HepG2 (cell line): ENCODE measurements around the gene CBX6. TPM values are rescaled to one million over a fixed set of nuclear protein-coding genes. Genes with fewer than 3 reads are reported as not detected.

Experiments
- CHD2 ChIP-seq: IDR thresholded peaks from 2 replicates; pipeline ENCODE4 v1.6.1; 2011; ENCODE audit warnings: low read depth, low read length, improper control_type of control experiment
- DNMT3B ChIP-seq: conservative IDR thresholded peaks from 2 replicates; pipeline ENCODE4 v1.6.1; 2016; ENCODE audit warnings: missing biosample characterization, control low read depth
- GABPA ChIP-seq, 2 experiments: IDR thresholded peaks; 2 replicates each; pipeline ENCODE4 v1.6.1; 2011 to 2016; ENCODE audit warnings: low read depth in 2 of 2, low read length in 1 of 2, missing biosample characterization in 1 of 2, missing genetic modification characterization in 1 of 2
- RBM39 ChIP-seq: fragments of 200-400 bp; formaldehyde crosslinking; IDR thresholded peaks from one replicate; pipeline ENCODE4 v1.6.1; 2018; ENCODE audit warnings: antibody characterized with exemption, mild to moderate bottlenecking, low read depth, low read length; ENCODE audit not compliant: poor library complexity, severe bottlenecking
- SRF ChIP-seq: IDR thresholded peaks from 2 replicates; pipeline ENCODE4 v1.6.1; 2011; ENCODE audit warnings: mild to moderate bottlenecking, low read depth, low read length, moderate library complexity
- TBL1XR1 ChIP-seq: fragments of 150-350 bp; IDR thresholded peaks from 2 replicates; pipeline ENCODE4 v1.6.1; 2014; ENCODE audit warnings: borderline replicate concordance, low read length; ENCODE audit not compliant: partially characterized antibody
- ZFP62 ChIP-seq: sonication (generic); formaldehyde crosslinking; IDR thresholded peaks from 2 replicates; pipeline ENCODE4 v1.4.0; 2020; ENCODE audit warnings: missing genetic modification reagents
- ZMAT3 ChIP-seq: sonication (generic); formaldehyde crosslinking; conservative IDR thresholded peaks from 2 replicates; pipeline ENCODE4 v1.7.0; 2021; ENCODE audit warnings: missing genetic modification reagents
- ZNF431 ChIP-seq: sonication (generic); formaldehyde crosslinking; IDR thresholded peaks from 2 replicates; pipeline ENCODE4 v1.9.0; 2022; ENCODE audit warnings: missing genetic modification reagents, low read depth, mild to moderate bottlenecking, borderline replicate concordance
- ZNF496 ChIP-seq: sonication (generic); formaldehyde crosslinking; IDR thresholded peaks from 2 replicates; pipeline ENCODE4 v1.8.1; 2023; ENCODE audit warnings: mild to moderate bottlenecking, moderate library complexity, missing genetic modification reagents; ENCODE audit not compliant: insufficient replicate concordance
- polyA plus RNA-seq, 8 experiments: library from polyadenylated mRNA; depleted of rRNA in 3 of 8; stranded (reverse) in 7 of 8; unstranded in 1 of 8; fragments of >200 nt; fragmentation: Illumina TruSeq in 4 of 8; extraction: Trizol in 4 of 8; gene quantifications; 2 replicates each; pipeline versions ENCODE4 v1.2.1 to v1.2.3, GENCODE V29; 2011 to 2016; ENCODE audit warnings: low read depth in 4 of 8, missing spikeins in 1 of 8, mixed read lengths in 1 of 8; ENCODE audit not compliant: insufficient read depth in 1 of 8
- total RNA-seq, 5 experiments: library from RNA; depleted of rRNA; stranded (reverse); fragments of >200 nt; fragmentation: Illumina TruSeq; extraction: Trizol; gene quantifications; 2 replicates each; pipeline ENCODE4 v1.2.3, GENCODE V29; 2016; ENCODE audit warnings: low read depth in 1 of 5
- TF ChIP-seq, protein P1 (sequence below): sonication (generic); formaldehyde crosslinking; IDR thresholded peaks from 2 replicates; pipeline ENCODE4 v1.8.1; 2023; ENCODE audit warnings: mild to moderate bottlenecking, moderate library complexity, missing genetic modification reagents
- TF ChIP-seq, protein P2 (sequence below): sonication (generic); formaldehyde crosslinking; IDR thresholded peaks from 2 replicates; pipeline ENCODE4 v1.8.0; 2022; ENCODE audit warnings: missing genetic modification reagents, low read depth, mild to moderate bottlenecking, borderline replicate concordance
- TF ChIP-seq, protein P3 (sequence below): fragments of 450-650 bp; IDR thresholded peaks from 2 replicates; pipeline ENCODE4 v1.6.1; 2017
- TF ChIP-seq, protein P4 (sequence below): sonication (generic); formaldehyde crosslinking; IDR thresholded peaks from 2 replicates; pipeline ENCODE4 v1.9.0; 2021; ENCODE audit warnings: missing genetic modification reagents, borderline replicate concordance
- TF ChIP-seq, protein P5 (sequence below): sonication (generic); formaldehyde crosslinking; IDR thresholded peaks from 2 replicates; pipeline ENCODE4 v1.4.0; 2020; ENCODE audit warnings: missing genetic modification reagents
- TF ChIP-seq, protein P6 (sequence below): sonication (generic); formaldehyde crosslinking; conservative IDR thresholded peaks from 2 replicates; pipeline ENCODE4 v1.5.0; 2020; ENCODE audit warnings: missing genetic modification reagents

Gene CBX6
- total and polyA plus RNA-seq, 2 of the 13 experiments (the other 11 are each of a cell fraction or from before 2014, with no cell fraction given): 1.7 to 6.5 TPM

DNA sequence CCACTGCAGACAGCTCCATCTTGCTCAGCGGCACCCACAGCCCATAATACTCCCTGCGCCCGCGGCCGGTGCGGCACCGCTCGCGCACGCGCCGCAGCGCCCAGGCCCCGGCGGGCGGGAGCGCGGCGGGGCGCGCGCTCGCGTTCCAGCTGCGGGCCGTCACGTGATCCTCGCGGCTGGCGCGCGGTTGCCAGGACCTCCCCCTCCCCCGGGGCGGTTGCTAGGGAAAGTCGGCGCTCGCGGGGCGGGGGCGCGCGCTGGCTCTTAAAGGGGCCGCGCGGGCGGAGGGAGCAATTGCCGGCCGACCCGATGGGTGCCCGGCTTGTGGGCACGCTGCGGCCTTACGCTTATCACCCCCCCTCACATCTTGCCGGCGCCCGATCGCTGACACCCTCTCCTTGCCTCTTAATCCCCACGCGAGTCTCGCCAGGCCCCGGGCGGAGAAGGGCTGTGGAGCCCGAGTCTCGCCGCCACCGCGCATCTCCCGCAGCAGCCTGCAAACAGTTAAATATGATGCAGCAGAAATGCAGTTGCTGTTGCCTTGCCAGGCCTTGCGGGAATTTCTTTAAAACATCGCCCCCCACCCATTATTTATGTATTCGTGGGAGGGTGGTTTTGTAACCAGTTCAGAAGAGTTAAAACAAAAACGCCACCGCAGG is at the start of gene CBX6 (continued):
- no peak for TF ChIP-seq CHD2
- TF ChIP-seq ZMAT3: no peak
- no peak for TF ChIP-seq SRF
- TF ChIP-seq, protein P1, sequence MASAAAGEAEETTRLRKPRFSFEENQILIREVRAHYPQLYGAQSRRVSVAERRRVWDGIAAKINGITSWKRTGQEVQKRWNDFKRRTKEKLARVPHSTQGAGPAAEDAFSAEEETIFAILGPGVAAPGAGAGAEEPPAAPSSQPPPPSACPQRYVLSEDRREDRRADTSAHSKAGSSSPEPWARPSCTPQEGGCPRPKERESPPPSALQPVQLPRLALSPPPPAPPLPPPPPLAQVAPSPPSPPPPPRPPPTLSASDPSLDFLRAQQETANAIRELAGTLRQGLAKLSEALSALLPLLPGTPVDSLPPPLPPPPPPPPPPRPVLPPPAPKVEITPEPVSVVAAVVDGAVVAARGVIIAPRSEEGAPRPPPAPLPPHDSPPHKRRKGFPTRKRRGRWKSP: peak; percentile 75; the same call in 1 of the 2 replicates
- no peak for TF ChIP-seq DNMT3B (CRISPR knock-in tag)
- TF ChIP-seq, protein P2, sequence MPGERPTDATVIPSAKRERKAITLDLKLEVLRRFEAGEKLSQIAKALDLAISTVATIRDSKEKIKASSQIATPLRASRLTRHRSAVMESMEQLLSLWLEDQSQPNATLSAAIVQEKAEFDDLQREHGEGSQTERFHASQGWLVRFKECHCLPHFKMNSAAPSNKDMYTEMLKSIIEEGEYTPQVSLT (CRISPR knock-in tag): no peak
- TF ChIP-seq ZNF496 (CRISPR knock-in tag): no peak
- no peak for TF ChIP-seq ZNF431
- TF ChIP-seq GABPA (IDR thresholded peaks at IDR 0.05; ENCODE audit: low read depth, low read length): no peak
- TF ChIP-seq GABPA (CRISPR knock-in tag; IDR thresholded peaks at IDR 0.05; ENCODE audit: low read depth): no peak
- TF ChIP-seq, protein P3, sequence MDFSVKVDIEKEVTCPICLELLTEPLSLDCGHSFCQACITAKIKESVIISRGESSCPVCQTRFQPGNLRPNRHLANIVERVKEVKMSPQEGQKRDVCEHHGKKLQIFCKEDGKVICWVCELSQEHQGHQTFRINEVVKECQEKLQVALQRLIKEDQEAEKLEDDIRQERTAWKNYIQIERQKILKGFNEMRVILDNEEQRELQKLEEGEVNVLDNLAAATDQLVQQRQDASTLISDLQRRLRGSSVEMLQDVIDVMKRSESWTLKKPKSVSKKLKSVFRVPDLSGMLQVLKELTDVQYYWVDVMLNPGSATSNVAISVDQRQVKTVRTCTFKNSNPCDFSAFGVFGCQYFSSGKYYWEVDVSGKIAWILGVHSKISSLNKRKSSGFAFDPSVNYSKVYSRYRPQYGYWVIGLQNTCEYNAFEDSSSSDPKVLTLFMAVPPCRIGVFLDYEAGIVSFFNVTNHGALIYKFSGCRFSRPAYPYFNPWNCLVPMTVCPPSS: no peak
- TF ChIP-seq, protein P4, sequence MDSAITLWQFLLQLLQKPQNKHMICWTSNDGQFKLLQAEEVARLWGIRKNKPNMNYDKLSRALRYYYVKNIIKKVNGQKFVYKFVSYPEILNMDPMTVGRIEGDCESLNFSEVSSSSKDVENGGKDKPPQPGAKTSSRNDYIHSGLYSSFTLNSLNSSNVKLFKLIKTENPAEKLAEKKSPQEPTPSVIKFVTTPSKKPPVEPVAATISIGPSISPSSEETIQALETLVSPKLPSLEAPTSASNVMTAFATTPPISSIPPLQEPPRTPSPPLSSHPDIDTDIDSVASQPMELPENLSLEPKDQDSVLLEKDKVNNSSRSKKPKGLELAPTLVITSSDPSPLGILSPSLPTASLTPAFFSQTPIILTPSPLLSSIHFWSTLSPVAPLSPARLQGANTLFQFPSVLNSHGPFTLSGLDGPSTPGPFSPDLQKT (CRISPR knock-in tag): no peak
- no peak for TF ChIP-seq ZFP62 (CRISPR knock-in tag)
- TF ChIP-seq RBM39: no peak
- TF ChIP-seq, protein P5, sequence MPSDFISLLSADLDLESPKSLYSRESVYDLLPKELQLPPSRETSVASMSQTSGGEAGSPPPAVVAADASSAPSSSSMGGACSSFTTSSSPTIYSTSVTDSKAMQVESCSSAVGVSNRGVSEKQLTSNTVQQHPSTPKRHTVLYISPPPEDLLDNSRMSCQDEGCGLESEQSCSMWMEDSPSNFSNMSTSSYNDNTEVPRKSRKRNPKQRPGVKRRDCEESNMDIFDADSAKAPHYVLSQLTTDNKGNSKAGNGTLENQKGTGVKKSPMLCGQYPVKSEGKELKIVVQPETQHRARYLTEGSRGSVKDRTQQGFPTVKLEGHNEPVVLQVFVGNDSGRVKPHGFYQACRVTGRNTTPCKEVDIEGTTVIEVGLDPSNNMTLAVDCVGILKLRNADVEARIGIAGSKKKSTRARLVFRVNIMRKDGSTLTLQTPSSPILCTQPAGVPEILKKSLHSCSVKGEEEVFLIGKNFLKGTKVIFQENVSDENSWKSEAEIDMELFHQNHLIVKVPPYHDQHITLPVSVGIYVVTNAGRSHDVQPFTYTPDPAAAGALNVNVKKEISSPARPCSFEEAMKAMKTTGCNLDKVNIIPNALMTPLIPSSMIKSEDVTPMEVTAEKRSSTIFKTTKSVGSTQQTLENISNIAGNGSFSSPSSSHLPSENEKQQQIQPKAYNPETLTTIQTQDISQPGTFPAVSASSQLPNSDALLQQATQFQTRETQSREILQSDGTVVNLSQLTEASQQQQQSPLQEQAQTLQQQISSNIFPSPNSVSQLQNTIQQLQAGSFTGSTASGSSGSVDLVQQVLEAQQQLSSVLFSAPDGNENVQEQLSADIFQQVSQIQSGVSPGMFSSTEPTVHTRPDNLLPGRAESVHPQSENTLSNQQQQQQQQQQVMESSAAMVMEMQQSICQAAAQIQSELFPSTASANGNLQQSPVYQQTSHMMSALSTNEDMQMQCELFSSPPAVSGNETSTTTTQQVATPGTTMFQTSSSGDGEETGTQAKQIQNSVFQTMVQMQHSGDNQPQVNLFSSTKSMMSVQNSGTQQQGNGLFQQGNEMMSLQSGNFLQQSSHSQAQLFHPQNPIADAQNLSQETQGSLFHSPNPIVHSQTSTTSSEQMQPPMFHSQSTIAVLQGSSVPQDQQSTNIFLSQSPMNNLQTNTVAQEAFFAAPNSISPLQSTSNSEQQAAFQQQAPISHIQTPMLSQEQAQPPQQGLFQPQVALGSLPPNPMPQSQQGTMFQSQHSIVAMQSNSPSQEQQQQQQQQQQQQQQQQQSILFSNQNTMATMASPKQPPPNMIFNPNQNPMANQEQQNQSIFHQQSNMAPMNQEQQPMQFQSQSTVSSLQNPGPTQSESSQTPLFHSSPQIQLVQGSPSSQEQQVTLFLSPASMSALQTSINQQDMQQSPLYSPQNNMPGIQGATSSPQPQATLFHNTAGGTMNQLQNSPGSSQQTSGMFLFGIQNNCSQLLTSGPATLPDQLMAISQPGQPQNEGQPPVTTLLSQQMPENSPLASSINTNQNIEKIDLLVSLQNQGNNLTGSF (CRISPR knock-in tag): no peak
- TF ChIP-seq TBL1XR1: no peak
- TF ChIP-seq, protein P6, sequence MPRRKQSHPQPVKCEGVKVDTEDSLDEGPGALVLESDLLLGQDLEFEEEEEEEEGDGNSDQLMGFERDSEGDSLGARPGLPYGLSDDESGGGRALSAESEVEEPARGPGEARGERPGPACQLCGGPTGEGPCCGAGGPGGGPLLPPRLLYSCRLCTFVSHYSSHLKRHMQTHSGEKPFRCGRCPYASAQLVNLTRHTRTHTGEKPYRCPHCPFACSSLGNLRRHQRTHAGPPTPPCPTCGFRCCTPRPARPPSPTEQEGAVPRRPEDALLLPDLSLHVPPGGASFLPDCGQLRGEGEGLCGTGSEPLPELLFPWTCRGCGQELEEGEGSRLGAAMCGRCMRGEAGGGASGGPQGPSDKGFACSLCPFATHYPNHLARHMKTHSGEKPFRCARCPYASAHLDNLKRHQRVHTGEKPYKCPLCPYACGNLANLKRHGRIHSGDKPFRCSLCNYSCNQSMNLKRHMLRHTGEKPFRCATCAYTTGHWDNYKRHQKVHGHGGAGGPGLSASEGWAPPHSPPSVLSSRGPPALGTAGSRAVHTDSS (CRISPR knock-in tag): no peak
